Neural cell (in vitro differentiated cells): Measurements from ENCODE around the gene YPEL4.

Experiments
- CTCF ChIP-seq: fragments of 450-650 bp; IDR thresholded peaks from 2 replicates; pipeline ENCODE4 v1.5.1; 2014; ENCODE audit warnings: antibody characterized with exemption, mild to moderate bottlenecking, moderate library complexity; ENCODE audit not compliant: poor library complexity, severe bottlenecking
- EP300 ChIP-seq: fragments of 450-650 bp; conservative IDR thresholded peaks from 2 replicates; pipeline ENCODE4 v1.6.1; 2014; ENCODE audit warnings: antibody characterized with exemption, mild to moderate bottlenecking, moderate library complexity; ENCODE audit not compliant: poor library complexity, severe bottlenecking
- EZH2 ChIP-seq: fragments of 200-600, 300-800 bp; shearing (Covaris generic), sonication (generic); IDR thresholded peaks from 2 replicates; pipeline ENCODE4 v1.6.1; 2014; ENCODE audit warnings: antibody characterized with exemption, low read length, borderline replicate concordance, mild to moderate bottlenecking; ENCODE audit not compliant: insufficient read depth, poor library complexity, severe bottlenecking
- MXI1 ChIP-seq: fragments of 450-650 bp; conservative IDR thresholded peaks from 2 replicates; pipeline ENCODE4 v1.6.1; 2014; ENCODE audit warnings: antibody characterized with exemption, mild to moderate bottlenecking; ENCODE audit not compliant: poor library complexity, severe bottlenecking
- POLR2AphosphoS5 ChIP-seq: IDR thresholded peaks from 2 replicates; pipeline ENCODE4 v1.6.1; 2012
- RAD21 ChIP-seq: fragments of 450-650 bp; conservative IDR thresholded peaks from 2 replicates; pipeline ENCODE4 v1.6.1; 2014; ENCODE audit warnings: antibody characterized with exemption, mild to moderate bottlenecking, moderate library complexity
- SMC3 ChIP-seq: fragments of 450-650 bp; conservative IDR thresholded peaks from 2 replicates; pipeline ENCODE4 v1.6.1; 2014; ENCODE audit warnings: antibody characterized with exemption, mild to moderate bottlenecking, moderate library complexity; ENCODE audit not compliant: poor library complexity

GRCh38 chr11:57679396-57679795 lies 29.7 kb upstream of the YPEL4 start:
- TF ChIP-seq CTCF (no peak), POLR2AphosphoS5 (no peak), EZH2 (no peak), MXI1 (no peak), RAD21 (no peak), SMC3 (no peak), EP300 (no peak)
